HepG2 (cell line): ENCODE data around the gene PRPF38A. TPM values are rescaled to one million over a fixed set of nuclear protein-coding genes. Genes with fewer than 3 reads are reported as not detected.

ENCODE experiments used
- ARID4A ChIP-seq: sonication (generic); formaldehyde crosslinking; IDR thresholded peaks from 2 replicates; pipeline ENCODE4 v1.5.0; 2020; ENCODE audit warnings: mild to moderate bottlenecking, missing genetic modification reagents, borderline replicate concordance
- BRD4 ChIP-seq: sonication (generic); formaldehyde crosslinking; IDR thresholded peaks from 2 replicates; pipeline ENCODE4 v1.4.0; 2020; ENCODE audit warnings: missing genetic modification reagents
- CHD2 ChIP-seq: IDR thresholded peaks from 2 replicates; pipeline ENCODE4 v1.6.1; 2011; ENCODE audit warnings: low read depth, low read length, improper control_type of control experiment
- E2F1 ChIP-seq: sonication (generic); formaldehyde crosslinking; IDR thresholded peaks from 2 replicates; pipeline ENCODE4 v1.5.0; 2020; ENCODE audit warnings: missing genetic modification reagents
- JUN ChIP-seq: sonication (generic); formaldehyde crosslinking; IDR thresholded peaks from 2 replicates; pipeline ENCODE4 v1.4.0; 2020; ENCODE audit warnings: mild to moderate bottlenecking, missing genetic modification reagents
- POLR2G ChIP-seq: fragments of 200-400 bp; formaldehyde crosslinking; IDR thresholded peaks from 2 replicates; pipeline ENCODE4 v1.6.1; 2018; ENCODE audit warnings: mild to moderate bottlenecking, low read depth, low read length, moderate library complexity
- SUZ12 ChIP-seq: fragments of 150-350 bp; IDR thresholded peaks from 2 replicates; pipeline ENCODE4 v1.6.1; 2014; ENCODE audit warnings: low read depth, low read length
- TFE3 ChIP-seq: IDR thresholded peaks from 2 replicates; pipeline ENCODE4 v1.6.1; 2016
- USF2 ChIP-seq, 2 experiments: sonication (generic) in 1 of 2; formaldehyde crosslinking in 1 of 2; IDR thresholded peaks; 2 replicates each; pipeline versions ENCODE4 v1.5.1 to v1.6.1; 2011 to 2020; ENCODE audit warnings: borderline replicate concordance in 1 of 2, low read depth in 1 of 2, low read length in 1 of 2, mild to moderate bottlenecking in 1 of 2, missing genetic modification reagents in 1 of 2, moderate library complexity in 1 of 2
- XRCC5 ChIP-seq: fragments of 200-400 bp; formaldehyde crosslinking; optimal IDR thresholded peaks from 2 replicates; pipeline ENCODE3; 2017; ENCODE audit warnings: mild to moderate bottlenecking, low read length
- ZNF136 ChIP-seq: sonication (generic); formaldehyde crosslinking; IDR thresholded peaks from 2 replicates; pipeline ENCODE4 v1.8.1; 2022; ENCODE audit warnings: low read depth, mild to moderate bottlenecking, moderate library complexity, missing genetic modification reagents
- ZNF335 ChIP-seq: sonication (generic); formaldehyde crosslinking; IDR thresholded peaks from 2 replicates; pipeline ENCODE4 v1.4.0; 2020; ENCODE audit warnings: missing genetic modification reagents
- ZNF383 ChIP-seq: sonication (generic); formaldehyde crosslinking; IDR thresholded peaks from 2 replicates; pipeline ENCODE4 v1.4.0; 2020; ENCODE audit warnings: missing genetic modification reagents, mild to moderate bottlenecking, borderline replicate concordance
- ZNF782 ChIP-seq: sonication (generic); formaldehyde crosslinking; IDR thresholded peaks from 2 replicates; pipeline ENCODE4 v1.4.0; 2020; ENCODE audit warnings: missing genetic modification reagents, mild to moderate bottlenecking, borderline replicate concordance
- ZNF816 ChIP-seq: sonication (generic); formaldehyde crosslinking; IDR thresholded peaks from 2 replicates; pipeline ENCODE4 v1.8.0; 2022; ENCODE audit warnings: missing genetic modification reagents, mild to moderate bottlenecking, borderline replicate concordance
- polyA plus RNA-seq, 8 experiments: library from polyadenylated mRNA; depleted of rRNA in 3 of 8; stranded (reverse) in 7 of 8; unstranded in 1 of 8; fragments of >200 nt; fragmentation: Illumina TruSeq in 4 of 8; extraction: Trizol in 4 of 8; gene quantifications; 2 replicates each; pipeline versions ENCODE4 v1.2.1 to v1.2.3, GENCODE V29; 2011 to 2016; ENCODE audit warnings: low read depth in 4 of 8, missing spikeins in 1 of 8, mixed read lengths in 1 of 8; ENCODE audit not compliant: insufficient read depth in 1 of 8
- total RNA-seq, 5 experiments: library from RNA; depleted of rRNA; stranded (reverse); fragments of >200 nt; fragmentation: Illumina TruSeq; extraction: Trizol; gene quantifications; 2 replicates each; pipeline ENCODE4 v1.2.3, GENCODE V29; 2016; ENCODE audit warnings: low read depth in 1 of 5
- TF ChIP-seq, protein P1 (sequence below): sonication (generic); formaldehyde crosslinking; IDR thresholded peaks from 2 replicates; pipeline ENCODE4 v1.5.0; 2020; ENCODE audit warnings: mild to moderate bottlenecking, missing genetic modification reagents

Gene PRPF38A
- total and polyA plus RNA-seq, 2 of the 13 experiments (the other 11 are each of a cell fraction or from before 2014, with no cell fraction given) = 18.3 to 45.5 TPM

DNA sequence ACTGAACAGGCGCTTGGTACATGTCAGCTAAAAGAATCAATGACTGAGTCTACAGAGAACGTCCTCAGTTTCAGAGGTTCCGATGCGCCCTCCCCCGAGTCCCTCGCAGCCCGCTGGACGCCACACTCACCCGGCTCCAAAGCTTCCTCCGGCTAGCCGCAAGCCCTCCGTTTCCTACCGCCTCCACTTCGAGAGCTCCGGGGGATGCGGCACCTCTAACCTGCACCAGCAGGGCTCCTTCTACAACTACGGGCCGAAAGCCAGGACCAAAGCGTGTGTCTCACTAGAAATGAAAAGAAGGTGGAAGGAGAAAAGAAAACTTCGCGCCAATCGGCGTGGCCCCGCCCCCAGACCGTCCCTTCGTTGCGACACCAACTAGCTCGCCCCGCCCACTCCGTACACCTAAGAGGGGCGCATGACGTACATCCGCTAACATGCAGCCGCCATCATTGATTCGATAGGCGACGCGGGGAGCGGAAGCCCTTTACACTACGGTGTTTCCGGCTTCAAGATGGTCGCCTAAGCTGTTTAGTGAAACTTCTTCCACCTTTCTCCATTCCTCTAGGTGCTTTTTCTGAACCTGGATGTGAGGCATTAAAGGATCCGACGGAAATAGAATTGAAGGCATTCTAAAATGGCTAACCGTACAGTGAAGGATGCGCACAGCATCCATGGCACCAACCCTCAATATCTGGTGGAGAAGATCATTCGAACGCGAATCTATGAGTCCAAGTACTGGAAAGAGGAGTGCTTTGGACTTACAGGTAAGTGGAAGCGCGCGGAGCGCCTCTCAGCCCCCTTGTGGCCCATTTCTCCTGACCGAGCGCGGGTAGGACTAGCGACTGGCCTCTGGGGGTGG is at the start of gene PRPF38A, which contains the start of gene ORC1 (continued):
- TF ChIP-seq XRCC5 = no peak
- peak; percentile 96 for TF ChIP-seq ARID4A (CRISPR knock-in tag)
- peak; percentile 86 for TF ChIP-seq ZNF335 (CRISPR knock-in tag)
- peak; percentile 72 for TF ChIP-seq E2F1 (CRISPR knock-in tag)
- no peak for TF ChIP-seq USF2 (IDR thresholded peaks at IDR 0.05; ENCODE audit: low read depth, low read length)
- TF ChIP-seq USF2 (CRISPR knock-in tag; IDR thresholded peaks at IDR 0.05; ENCODE audit: borderline replicate concordance) = peak; percentile 28; the same call in 1 of the 2 replicates
- TF ChIP-seq ZNF136 (CRISPR knock-in tag) = peak; percentile 91; the same call in 1 of the 2 replicates
- no peak for TF ChIP-seq CHD2
- no peak; the same call in 1 of the 2 replicates for TF ChIP-seq JUN
- TF ChIP-seq ZNF782 (CRISPR knock-in tag) = no peak; the same call in 1 of the 2 replicates
- TF ChIP-seq TFE3 = peak; percentile 71
- no peak for TF ChIP-seq SUZ12
- peak; percentile 88 for TF ChIP-seq POLR2G
- no peak; the same call in 1 of the 2 replicates for TF ChIP-seq ZNF816
- TF ChIP-seq BRD4 (CRISPR knock-in tag) = no peak
- TF ChIP-seq ZNF383 = no peak
- TF ChIP-seq, protein P1, sequence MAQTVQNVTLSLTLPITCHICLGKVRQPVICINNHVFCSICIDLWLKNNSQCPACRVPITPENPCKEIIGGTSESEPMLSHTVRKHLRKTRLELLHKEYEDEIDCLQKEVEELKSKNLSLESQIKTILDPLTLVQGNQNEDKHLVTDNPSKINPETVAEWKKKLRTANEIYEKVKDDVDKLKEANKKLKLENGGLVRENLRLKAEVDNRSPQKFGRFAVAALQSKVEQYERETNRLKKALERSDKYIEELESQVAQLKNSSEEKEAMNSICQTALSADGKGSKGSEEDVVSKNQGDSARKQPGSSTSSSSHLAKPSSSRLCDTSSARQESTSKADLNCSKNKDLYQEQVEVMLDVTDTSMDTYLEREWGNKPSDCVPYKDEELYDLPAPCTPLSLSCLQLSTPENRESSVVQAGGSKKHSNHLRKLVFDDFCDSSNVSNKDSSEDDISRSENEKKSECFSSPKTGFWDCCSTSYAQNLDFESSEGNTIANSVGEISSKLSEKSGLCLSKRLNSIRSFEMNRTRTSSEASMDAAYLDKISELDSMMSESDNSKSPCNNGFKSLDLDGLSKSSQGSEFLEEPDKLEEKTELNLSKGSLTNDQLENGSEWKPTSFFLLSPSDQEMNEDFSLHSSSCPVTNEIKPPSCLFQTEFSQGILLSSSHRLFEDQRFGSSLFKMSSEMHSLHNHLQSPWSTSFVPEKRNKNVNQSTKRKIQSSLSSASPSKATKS = no peak
